Keratinocyte (primary cell): ENCODE measurements around the gene ABHD5. TPM values are rescaled to one million over a fixed set of nuclear protein-coding genes. Genes with fewer than 3 reads are reported as not detected.

Experiments used
- DNase-seq: peaks from one replicate; pipeline ENCODE4 v3.0.0-alpha.2; 2011; ENCODE audit warnings: low read depth, missing footprints, low spot score
- FAIRE-seq: peaks from 2 replicates; lab custom pipeline; 2011; peaks lifted over from hg19 to GRCh38; lab: Jason Lieb, UNC
- H2AFZ ChIP-seq: 2 replicates; pipeline ENCODE4 v1.6.0; 2012; ENCODE audit warnings: low read length, control low read depth, inconsistent platforms; ENCODE audit not compliant: control insufficient read depth
- H3K27ac ChIP-seq: 2 replicates; pipeline ENCODE4 v1.5.1; 2011; ENCODE audit warnings: low read length; ENCODE audit not compliant: control insufficient read depth, insufficient read depth
- H3K27me3 ChIP-seq: 3 replicates; pipeline ENCODE4 v1.6.0; 2011; ENCODE audit warnings: low read length; ENCODE audit not compliant: control insufficient read depth, insufficient read depth; ENCODE audit errors: extremely low read depth
- H3K36me3 ChIP-seq, 2 experiments: 2 replicates in 1 of 2; 3 replicates in 1 of 2; pipeline ENCODE4 v1.5.1; 2011; ENCODE audit warnings: low read length in 2 of 2, mild to moderate bottlenecking in 1 of 2; ENCODE audit not compliant: control insufficient read depth in 2 of 2, insufficient read depth in 2 of 2; ENCODE audit errors: extremely low read depth in 1 of 2
- H3K4me1 ChIP-seq: 3 replicates; pipeline ENCODE4 v1.5.1; 2011; ENCODE audit warnings: low read length; ENCODE audit not compliant: control insufficient read depth, insufficient read depth; ENCODE audit errors: extremely low read depth
- H3K4me2 ChIP-seq: 3 replicates; pipeline ENCODE4 v1.6.0; 2011; ENCODE audit warnings: low read depth, low read length; ENCODE audit not compliant: control insufficient read depth, insufficient read depth; ENCODE audit errors: extremely low read depth
- H3K4me3 ChIP-seq, 3 experiments: fragments of 200-600 bp in 1 of 3; sonication (generic) in 1 of 3; 2 replicates in 2 of 3; 3 replicates in 1 of 3; pipeline ENCODE4 v1.5.1; 2011 to 2016; ENCODE audit warnings: low read length in 3 of 3, mild to moderate bottlenecking in 3 of 3, control low read depth in 2 of 3, inconsistent platforms in 1 of 3, low read depth in 1 of 3, mixed read lengths in 1 of 3, mixed run types in 1 of 3, moderate library complexity in 1 of 3; ENCODE audit not compliant: control insufficient read depth in 2 of 3, insufficient read depth in 2 of 3; ENCODE audit errors: extremely low read depth in 1 of 3
- H3K79me2 ChIP-seq: 2 replicates; pipeline ENCODE4 v1.6.0; 2012; ENCODE audit warnings: low read length; ENCODE audit not compliant: control insufficient read depth, insufficient read depth
- H3K9ac ChIP-seq: 3 replicates; pipeline ENCODE4 v1.6.0; 2011; ENCODE audit warnings: low read length; ENCODE audit not compliant: control insufficient read depth, insufficient read depth; ENCODE audit errors: extremely low read depth
- H3K9me1 ChIP-seq: 3 replicates; pipeline ENCODE4 v1.6.0; 2011; ENCODE audit warnings: low read length; ENCODE audit not compliant: control insufficient read depth, insufficient read depth; ENCODE audit errors: extremely low read depth
- H3K9me3 ChIP-seq: 2 replicates; pipeline ENCODE4 v1.5.1; 2012; ENCODE audit warnings: low read depth, low read length; ENCODE audit not compliant: control insufficient read depth
- H4K20me1 ChIP-seq: 3 replicates; pipeline ENCODE4 v1.6.0; 2011; ENCODE audit warnings: low read length; ENCODE audit not compliant: control insufficient read depth, insufficient read depth; ENCODE audit errors: extremely low read depth
- CTCF ChIP-seq, 3 experiments: IDR thresholded peaks in 1 of 3; conservative IDR thresholded peaks in 1 of 3; optimal IDR thresholded peaks in 1 of 3; 2 replicates in 2 of 3; 3 replicates in 1 of 3; pipeline versions ENCODE3 to v1.5.1; 2011; ENCODE audit warnings: low read length in 3 of 3, mild to moderate bottlenecking in 3 of 3, moderate library complexity in 2 of 3, control low read depth in 1 of 3, inconsistent platforms in 1 of 3; ENCODE audit not compliant: insufficient read depth in 2 of 3; ENCODE audit errors: extremely low read depth in 1 of 3
- EZH2 ChIP-seq: IDR thresholded peaks from one replicate; pipeline ENCODE4 v1.6.1; 2012; ENCODE audit warnings: inconsistent platforms, mild to moderate bottlenecking, low read length, moderate library complexity
- dilution Hi-C: fragments of 300-500 bp; cut with MboI; formaldehyde crosslinking; loops from one replicate; pipeline ENCODE4 v1.7.0; 2020; ENCODE audit warnings: low sequenced_read_pairs; ENCODE audit not compliant: extremely low pct_ligation_motif_present
- polyA plus RNA-seq, 5 experiments: library from polyadenylated mRNA; depleted of rRNA in 3 of 5; stranded (reverse) in 3 of 5; stranded (forward) in 1 of 5; unstranded in 1 of 5; fragments of >200 nt; gene quantifications; 1 replicate in 1 of 5; 2 replicates in 3 of 5; 3 replicates in 1 of 5; pipeline versions ENCODE4 v1.2.1 to v1.2.3, GENCODE V29; 2011 to 2012; ENCODE audit warnings: missing spikeins in 2 of 5, low read depth in 1 of 5, low replicate concordance in 1 of 5

Gene ABHD5
- polyA plus RNA-seq, 1 donor (not counting 4 experiments of a cell fraction or from before 2014, with no cell fraction given), result 26.8 TPM

GRCh38 chr3:43757666-43758321 is 67.1 kb downstream of the ABHD5 start:
- Histone ChIP-seq H4K20me1 (no peaks in the 10 kb centered on the region), H3K9me3 (no peaks in the 10 kb centered on the region), H3K27ac (no peak overlapping the region), H3K4me3 (no peak overlapping the region), H2AFZ (no peak overlapping the region), H3K79me2 (no peaks in the 10 kb centered on the region), H3K4me2 (no peak overlapping the region), H3K9me1 (peaks cover 2% of the 10 kb centered on the region), H3K36me3 (no peaks in the 10 kb centered on the region), H3K27me3 (no peaks in the 10 kb centered on the region), H3K9ac (no peak overlapping the region), H3K4me1 (peaks cover 29% of the 10 kb centered on the region)
- no peak for DNase-seq
- no peak for TF ChIP-seq EZH2
- dilution Hi-C loops, result no loop called here
- no peak for FAIRE-seq

GRCh38 chr3:43758592-43759225 is 68.0 kb downstream of the ABHD5 start:
- no peaks in the 10 kb centered on the region for H3K9me3 ChIP-seq
- no peak overlapping the region for H2AFZ ChIP-seq
- no peaks in the 10 kb centered on the region for H3K27me3 ChIP-seq
- dilution Hi-C loops, result no loop called here
- FAIRE-seq (no peak), DNase-seq (no peak)
- H3K36me3 ChIP-seq, result no peaks in the 10 kb centered on the region
- H4K20me1 ChIP-seq, result no peaks in the 10 kb centered on the region
- peaks cover 2% of the 10 kb centered on the region for H3K9me1 ChIP-seq
- peaks cover 25% of the 10 kb centered on the region for H3K4me1 ChIP-seq
- no peak for TF ChIP-seq CTCF (optimal IDR thresholded peaks at IDR 0.05 in 1 of 3, IDR thresholded peaks at IDR 0.05 in 1 of 3, conservative IDR thresholded peaks at IDR 0.05 in 1 of 3; ENCODE audit: extremely low read depth in 1 of 3, insufficient read depth in 2 of 3, low read length in 3 of 3)
- TF ChIP-seq EZH2, result no peak
- H3K4me2 ChIP-seq, result no peak overlapping the region
- H3K79me2 ChIP-seq, result no peaks in the 10 kb centered on the region
- no peak overlapping the region for H3K27ac ChIP-seq
- no peak overlapping the region for H3K9ac ChIP-seq
- no peak overlapping the region for H3K4me3 ChIP-seq
